OCI-LY7 (cell line): ENCODE results near the gene GALNT17. TPM values are rescaled to one million over a fixed set of nuclear protein-coding genes. Genes with fewer than 3 reads are reported as not detected.

Experiments
- BruUV-seq: library from RNA; stranded (reverse); fragments of 400-500 nt; replicated peaks from 2 replicates; lab custom pipeline; 2021; lab: Mats Ljungman, UMichigan
- CTCF ChIA-PET: fragments of 300-600 bp; sonication (Branson Sonifier 250); formaldehyde crosslinking; loops from one replicate; lab custom pipeline; 2022; ENCODE audit warnings: antibody characterized with exemption; ENCODE audit not compliant: unreplicated experiment; lab: Charles Lee
- POLR2A ChIA-PET: fragments of 300-600 bp; sonication (Branson Sonifier 250); formaldehyde crosslinking; loops from one replicate; lab custom pipeline; 2022; ENCODE audit warnings: antibody characterized with exemption; lab: Charles Lee
- DNase-seq: peaks from one replicate; pipeline ENCODE4 v3.0.0-alpha.2; 2015; ENCODE audit warnings: low spot score
- H2AFZ ChIP-seq: fragments of 200-600 bp; sonication (generic), shearing (Covaris generic); 2 replicates; pipeline ENCODE4 v1.6.1; 2014; ENCODE audit warnings: mild to moderate bottlenecking, antibody characterized with exemption, low read length, moderate library complexity
- H3K27ac ChIP-seq: fragments of 200-600 bp; sonication (generic); 2 replicates; pipeline ENCODE4 v1.5.1; 2014; ENCODE audit warnings: mixed run types, low read depth, mild to moderate bottlenecking, moderate library complexity, low read length, inconsistent platforms; ENCODE audit not compliant: poor library complexity, severe bottlenecking
- H3K36me3 ChIP-seq: fragments of 200-600 bp; sonication (generic); 2 replicates; pipeline ENCODE4 v1.6.1; 2014; ENCODE audit warnings: mild to moderate bottlenecking, antibody characterized with exemption, low read length, moderate library complexity, mixed read lengths; ENCODE audit not compliant: insufficient read depth
- H3K4me1 ChIP-seq: fragments of 200-600 bp; sonication (generic); 2 replicates; pipeline ENCODE4 v1.5.1; 2014; ENCODE audit warnings: mild to moderate bottlenecking, low read length; ENCODE audit not compliant: insufficient read depth, poor library complexity, severe bottlenecking
- H3K4me2 ChIP-seq: fragments of 200-600 bp; sonication (generic); 2 replicates; pipeline ENCODE4 v1.6.1; 2014; ENCODE audit warnings: mild to moderate bottlenecking, low read length
- H3K4me3 ChIP-seq: fragments of 200-600 bp; sonication (generic); 2 replicates; pipeline ENCODE4 v1.5.1; 2014; ENCODE audit warnings: mild to moderate bottlenecking, low read depth, low read length; ENCODE audit not compliant: poor library complexity, severe bottlenecking
- H3K79me2 ChIP-seq: fragments of 200-600 bp; sonication (generic); 2 replicates; pipeline ENCODE4 v1.6.1; 2016; ENCODE audit warnings: low read depth, mild to moderate bottlenecking, low read length, moderate library complexity, mixed read lengths; ENCODE audit not compliant: insufficient read depth
- H3K9me2 ChIP-seq: fragments of 200-600 bp; sonication (generic); 2 replicates; pipeline ENCODE4 v1.6.1; 2016; ENCODE audit warnings: mild to moderate bottlenecking, low read length, mixed read lengths; ENCODE audit not compliant: insufficient read depth
- H3K9me3 ChIP-seq: fragments of 200-600 bp; sonication (generic); 2 replicates; pipeline ENCODE4 v1.6.1; 2014; ENCODE audit warnings: mild to moderate bottlenecking, mixed run types, low read length, mixed read lengths
- H4K20me1 ChIP-seq: fragments of 200-600 bp; sonication (generic); 2 replicates; pipeline ENCODE4 v1.6.1; 2014; ENCODE audit warnings: mild to moderate bottlenecking, antibody characterized with exemption, low read length, moderate library complexity, mixed read lengths; ENCODE audit not compliant: insufficient read depth
- CTCF ChIP-seq: fragments of 200-600 bp; sonication (generic); conservative IDR thresholded peaks from 2 replicates; pipeline ENCODE4 v1.5.1; 2014; ENCODE audit warnings: mild to moderate bottlenecking, antibody characterized with exemption, low read length, moderate library complexity, mixed read lengths
- EZH2phosphoT487 ChIP-seq: fragments of 200-600 bp; sonication (generic); IDR thresholded peaks from 2 replicates; pipeline ENCODE4 v1.6.1; 2018; ENCODE audit warnings: low read depth, borderline replicate concordance, mild to moderate bottlenecking, mixed run types, antibody characterized with exemption, low read length, moderate library complexity, mixed read lengths
- intact Hi-C: fragments of 100-400 bp; cut with micrococcal nuclease; formaldehyde crosslinking; loops from one replicate; pipeline ENCODE4 v1.10.0; 2022; ENCODE audit not compliant: unreplicated experiment
- total RNA-seq, 2 experiments: library from RNA; depleted of rRNA in 1 of 2; stranded (reverse); fragments of >200 nt in 1 of 2; shearing (Covaris generic) in 1 of 2; gene quantifications; 2 replicates each; pipeline ENCODE4 v1.2.3, GENCODE V29; 2014 to 2022

GALNT17 gene
- total RNA-seq, 2 experiments from 2014 or later: not detected

- Histone ChIP-seq H3K9me3 (no peaks in the 10 kb centered on the region), H3K27ac (no peak overlapping the region), H3K4me3 (no peak overlapping the region), H4K20me1 (no peaks in the 10 kb centered on the region), H3K4me1 (no peaks in the 10 kb centered on the region), H3K9me2 (no peaks in the 10 kb centered on the region), H3K36me3 (no peaks in the 10 kb centered on the region), H3K4me2 (no peak overlapping the region), H3K79me2 (no peaks in the 10 kb centered on the region), H2AFZ (no peak overlapping the region)
- TF ChIP-seq CTCF: no peak
- no peak for TF ChIP-seq EZH2phosphoT487
- ChIA-PET POLR2A (no interaction called here), CTCF (no interaction called here)
- no TSS peak for BruUV-seq
- DNase-seq: no peak
- intact Hi-C loops: no loop called here
These were observed 66.4 kb downstream of the GALNT17 start for GRCh38 chr7:71198391-71198790.

GRCh38 chr7:71198887-71199286 lies 66.9 kb downstream of the GALNT17 start:
- H3K4me1 ChIP-seq: no peaks in the 10 kb centered on the region
- H3K79me2 ChIP-seq: no peaks in the 10 kb centered on the region
- no peak overlapping the region for H3K4me3 ChIP-seq
- no peaks in the 10 kb centered on the region for H4K20me1 ChIP-seq
- no peak overlapping the region for H3K27ac ChIP-seq
- H3K9me3 ChIP-seq: no peaks in the 10 kb centered on the region
- TF ChIP-seq EZH2phosphoT487 (no peak), CTCF (no peak)
- intact Hi-C loops: no loop called here
- no peak overlapping the region for H3K4me2 ChIP-seq
- POLR2A ChIA-PET: no interaction called here
- no peak for DNase-seq
- CTCF ChIA-PET: no interaction called here
- no peak overlapping the region for H2AFZ ChIP-seq
- no peaks in the 10 kb centered on the region for H3K9me2 ChIP-seq
- no peaks in the 10 kb centered on the region for H3K36me3 ChIP-seq
- no TSS peak for BruUV-seq

- TF ChIP-seq CTCF: no peak
- no peak for TF ChIP-seq EZH2phosphoT487
- no peak for DNase-seq
- Histone ChIP-seq H3K27ac (no peak overlapping the region), H3K4me2 (no peak overlapping the region), H4K20me1 (no peaks in the 10 kb centered on the region), H3K79me2 (no peaks in the 10 kb centered on the region), H3K36me3 (no peaks in the 10 kb centered on the region), H3K4me3 (no peak overlapping the region), H3K4me1 (no peaks in the 10 kb centered on the region), H3K9me2 (no peaks in the 10 kb centered on the region), H3K9me3 (no peaks in the 10 kb centered on the region), H2AFZ (no peak overlapping the region)
- POLR2A ChIA-PET: interaction anchor here (0.6 kb wide), 1 partner anchor 9 kb away, joined by 4 read pairs; no protein-coding TSS in a partner anchor
- CTCF ChIA-PET: no interaction called here
- intact Hi-C loops: no loop called here
- BruUV-seq: no TSS peak
These were observed 74.2 kb downstream of the GALNT17 start for GRCh38 chr7:71206184-71206583.
